GM12872 (cell line): ENCODE results near the gene HDAC10.

Experiments used
- TF ChIP-seq, protein P1 (sequence below): IDR thresholded peaks from 3 replicates; pipeline ENCODE4 v1.5.1; 2011; ENCODE audit warnings: low read depth, mild to moderate bottlenecking, low read length, moderate library complexity; ENCODE audit not compliant: insufficient read depth

The HDAC10 gene

DNA sequence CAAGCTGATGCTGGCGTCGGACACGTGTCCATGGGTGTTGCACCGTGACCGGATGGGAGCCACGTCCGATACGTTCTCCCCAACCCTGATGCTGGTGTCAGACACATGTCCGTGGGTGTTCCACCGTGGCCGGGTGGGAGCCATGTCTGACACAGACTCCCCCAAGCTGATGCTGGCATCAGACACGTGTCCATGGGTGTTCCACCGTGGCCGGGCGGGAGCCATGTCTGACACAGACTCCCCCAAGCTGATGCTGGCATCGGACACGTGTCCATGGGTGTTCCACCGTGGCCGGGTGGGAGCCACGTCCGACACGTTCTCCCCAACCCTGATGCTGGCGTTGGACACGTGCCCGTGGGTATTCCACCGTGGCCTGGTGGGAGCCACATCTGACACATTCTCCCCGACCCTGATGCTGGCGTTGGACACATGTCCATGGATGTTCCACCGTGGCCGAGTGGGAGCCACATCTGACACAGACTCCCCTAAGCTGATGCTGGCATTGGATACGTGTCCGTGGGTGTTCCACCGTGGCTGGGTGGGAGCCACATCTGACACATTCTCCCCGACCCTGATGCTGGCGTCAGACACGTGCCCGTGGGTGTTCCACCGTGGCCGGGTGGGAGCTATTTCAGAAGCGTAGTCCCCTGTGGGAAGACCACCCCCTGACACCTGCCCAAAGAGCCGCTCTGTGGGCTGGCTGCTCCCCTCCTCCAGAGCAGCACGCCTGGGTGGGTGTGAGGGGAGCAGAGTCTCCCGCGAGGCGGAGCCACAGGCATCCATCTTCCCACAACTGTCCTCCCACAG lies 30.3 kb downstream of the HDAC10 start:
- TF ChIP-seq, protein P1, sequence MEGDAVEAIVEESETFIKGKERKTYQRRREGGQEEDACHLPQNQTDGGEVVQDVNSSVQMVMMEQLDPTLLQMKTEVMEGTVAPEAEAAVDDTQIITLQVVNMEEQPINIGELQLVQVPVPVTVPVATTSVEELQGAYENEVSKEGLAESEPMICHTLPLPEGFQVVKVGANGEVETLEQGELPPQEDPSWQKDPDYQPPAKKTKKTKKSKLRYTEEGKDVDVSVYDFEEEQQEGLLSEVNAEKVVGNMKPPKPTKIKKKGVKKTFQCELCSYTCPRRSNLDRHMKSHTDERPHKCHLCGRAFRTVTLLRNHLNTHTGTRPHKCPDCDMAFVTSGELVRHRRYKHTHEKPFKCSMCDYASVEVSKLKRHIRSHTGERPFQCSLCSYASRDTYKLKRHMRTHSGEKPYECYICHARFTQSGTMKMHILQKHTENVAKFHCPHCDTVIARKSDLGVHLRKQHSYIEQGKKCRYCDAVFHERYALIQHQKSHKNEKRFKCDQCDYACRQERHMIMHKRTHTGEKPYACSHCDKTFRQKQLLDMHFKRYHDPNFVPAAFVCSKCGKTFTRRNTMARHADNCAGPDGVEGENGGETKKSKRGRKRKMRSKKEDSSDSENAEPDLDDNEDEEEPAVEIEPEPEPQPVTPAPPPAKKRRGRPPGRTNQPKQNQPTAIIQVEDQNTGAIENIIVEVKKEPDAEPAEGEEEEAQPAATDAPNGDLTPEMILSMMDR, result no peak

DNA sequence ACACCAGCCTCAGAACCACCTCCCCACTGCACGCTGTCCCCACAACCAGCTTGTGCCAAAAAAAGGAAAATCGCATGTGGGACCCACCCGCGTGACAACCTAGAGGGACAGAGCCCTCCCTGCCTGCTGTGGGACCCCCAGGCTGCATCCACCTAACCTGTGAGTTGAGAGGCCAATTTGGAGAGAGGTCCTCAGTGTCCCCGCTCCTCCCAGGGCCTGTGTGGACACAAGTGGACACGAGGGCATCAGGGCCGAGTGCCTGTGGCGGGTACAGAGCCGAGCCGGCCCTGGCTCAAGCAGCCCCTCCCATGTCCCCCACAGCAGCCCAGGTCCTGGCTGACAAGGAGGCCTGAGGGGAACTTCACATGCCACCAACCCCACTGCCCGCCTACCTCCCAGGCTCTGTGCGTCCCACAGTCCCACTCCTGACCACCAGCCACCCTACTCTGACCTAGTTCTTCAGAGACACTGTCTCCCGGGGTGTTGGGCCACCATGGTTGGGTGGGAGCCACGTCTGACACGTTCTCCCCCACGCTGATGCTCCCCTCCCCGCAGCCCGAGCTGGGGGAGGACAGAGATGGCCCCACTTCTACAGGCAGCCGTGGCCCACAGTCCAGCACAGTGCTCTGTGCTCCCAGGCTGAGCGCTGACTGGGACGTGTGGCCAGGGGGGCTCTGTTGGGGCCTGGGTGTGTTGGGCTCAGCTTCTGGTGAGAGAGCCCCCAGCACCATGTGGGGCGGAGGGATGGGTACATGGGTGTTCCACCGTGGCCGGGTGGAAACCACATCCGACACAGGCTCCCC lies 31.1 kb downstream of the HDAC10 start:
- TF ChIP-seq, protein P1, result no peak

DNA sequence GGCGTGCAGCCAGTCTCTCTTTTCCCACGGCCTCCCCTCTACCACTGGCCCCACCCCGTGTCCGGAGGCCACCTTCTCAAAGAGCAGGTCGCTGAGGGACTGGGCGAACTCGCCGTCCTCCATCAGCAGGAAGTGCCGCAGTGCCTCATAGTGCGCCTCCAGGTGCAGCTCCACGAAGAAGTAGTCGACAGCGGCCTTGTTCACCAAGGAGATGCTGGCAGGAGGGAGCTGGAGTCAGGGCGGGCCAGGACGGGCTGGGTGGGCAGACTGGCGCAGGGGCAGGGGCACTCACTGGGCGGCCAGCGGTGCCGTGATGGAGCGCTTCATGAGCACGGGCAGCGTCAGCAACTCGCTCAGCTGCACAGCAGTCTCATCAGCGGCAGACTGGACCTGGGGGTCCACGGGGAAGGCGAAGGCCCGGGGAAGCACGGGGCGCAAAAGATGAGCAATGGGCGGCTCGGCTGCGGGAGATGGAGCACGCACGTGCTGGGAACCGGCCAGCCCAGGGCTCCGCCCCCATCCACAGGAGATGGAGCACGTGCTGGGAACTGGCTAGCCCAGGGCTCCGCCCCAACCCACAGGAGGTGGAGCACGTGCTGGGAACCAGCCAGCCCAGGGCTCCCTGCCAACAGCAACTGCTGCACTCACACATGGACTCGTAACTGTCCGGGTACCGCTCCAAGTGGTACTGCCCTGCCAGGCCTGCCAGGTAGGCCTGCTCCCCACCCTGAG lies 31.9 kb downstream of the HDAC10 start:
- TF ChIP-seq, protein P1, result no peak

DNA sequence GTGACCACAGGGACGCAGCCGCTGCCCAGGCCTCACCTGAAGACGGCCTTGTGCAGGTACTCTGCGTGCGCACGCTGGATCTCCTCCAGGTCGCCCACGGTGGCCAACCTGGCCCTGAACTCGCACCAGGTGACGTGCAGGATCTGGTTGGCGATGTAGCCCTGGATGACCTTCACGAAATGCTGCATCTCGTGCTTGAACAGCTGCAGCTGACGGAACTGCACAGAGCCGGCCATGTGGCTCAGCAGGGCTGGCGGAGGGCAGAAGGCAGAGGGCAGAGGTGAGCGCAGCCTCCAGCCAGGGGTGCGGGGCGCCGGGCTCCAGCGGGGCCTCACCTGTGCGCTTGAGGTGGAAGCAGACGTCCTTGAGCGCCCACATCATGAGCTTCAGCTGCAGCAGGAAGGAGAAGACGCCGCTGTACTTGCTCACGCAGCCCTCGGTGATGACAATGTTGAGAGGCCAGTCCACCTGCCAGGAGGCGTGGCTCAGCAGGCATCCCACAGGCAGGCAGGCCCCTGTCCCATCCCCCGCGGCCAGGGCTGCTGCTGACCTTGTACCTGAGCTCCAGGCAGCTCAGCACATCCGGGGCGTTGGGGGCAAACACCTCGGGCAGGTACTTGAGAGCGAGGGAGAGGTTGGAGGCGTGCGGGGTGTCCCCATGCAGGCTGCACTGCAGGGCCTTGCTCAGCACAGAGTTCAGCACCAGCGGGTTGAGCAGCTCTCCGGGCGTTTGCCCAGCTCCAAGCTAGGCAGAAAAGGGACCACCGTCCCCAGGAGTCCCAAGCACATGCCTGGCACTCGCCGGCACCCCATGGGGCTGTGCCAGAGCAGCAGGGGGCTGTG lies 32.7 kb downstream of the HDAC10 start:
- TF ChIP-seq, protein P1, result no peak

DNA sequence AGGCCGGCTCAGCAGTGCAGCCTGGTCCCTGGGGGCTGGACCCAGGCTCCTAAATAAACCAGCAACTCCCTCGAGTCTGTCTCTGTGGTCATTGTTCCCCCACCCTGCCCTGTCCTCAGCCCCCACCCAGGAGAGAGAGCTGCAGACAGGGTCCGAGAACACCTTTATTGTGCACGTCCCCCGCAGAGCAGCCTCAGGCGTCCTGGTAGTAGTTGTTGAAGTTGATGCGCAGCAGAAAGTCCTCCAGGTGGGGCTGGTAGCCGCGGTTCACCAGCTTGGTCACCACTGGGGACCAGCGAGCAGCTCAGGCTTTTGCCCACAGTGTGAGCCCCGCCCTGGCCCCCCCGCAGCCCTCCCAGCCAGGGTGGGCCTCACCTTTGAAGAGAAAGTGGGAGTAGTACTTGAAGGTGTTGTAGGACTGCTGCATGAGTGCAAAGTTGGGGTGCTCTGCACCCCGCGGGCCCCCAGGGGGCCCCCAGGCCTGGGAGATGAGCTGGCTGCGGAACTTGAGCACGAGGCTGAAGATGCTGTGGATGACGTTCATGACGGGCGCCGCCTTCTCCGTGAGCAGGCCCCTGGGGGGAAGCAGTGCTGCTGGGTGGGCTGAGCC lies 33.4 kb downstream of the HDAC10 start:
- TF ChIP-seq, protein P1, result no peak

DNA sequence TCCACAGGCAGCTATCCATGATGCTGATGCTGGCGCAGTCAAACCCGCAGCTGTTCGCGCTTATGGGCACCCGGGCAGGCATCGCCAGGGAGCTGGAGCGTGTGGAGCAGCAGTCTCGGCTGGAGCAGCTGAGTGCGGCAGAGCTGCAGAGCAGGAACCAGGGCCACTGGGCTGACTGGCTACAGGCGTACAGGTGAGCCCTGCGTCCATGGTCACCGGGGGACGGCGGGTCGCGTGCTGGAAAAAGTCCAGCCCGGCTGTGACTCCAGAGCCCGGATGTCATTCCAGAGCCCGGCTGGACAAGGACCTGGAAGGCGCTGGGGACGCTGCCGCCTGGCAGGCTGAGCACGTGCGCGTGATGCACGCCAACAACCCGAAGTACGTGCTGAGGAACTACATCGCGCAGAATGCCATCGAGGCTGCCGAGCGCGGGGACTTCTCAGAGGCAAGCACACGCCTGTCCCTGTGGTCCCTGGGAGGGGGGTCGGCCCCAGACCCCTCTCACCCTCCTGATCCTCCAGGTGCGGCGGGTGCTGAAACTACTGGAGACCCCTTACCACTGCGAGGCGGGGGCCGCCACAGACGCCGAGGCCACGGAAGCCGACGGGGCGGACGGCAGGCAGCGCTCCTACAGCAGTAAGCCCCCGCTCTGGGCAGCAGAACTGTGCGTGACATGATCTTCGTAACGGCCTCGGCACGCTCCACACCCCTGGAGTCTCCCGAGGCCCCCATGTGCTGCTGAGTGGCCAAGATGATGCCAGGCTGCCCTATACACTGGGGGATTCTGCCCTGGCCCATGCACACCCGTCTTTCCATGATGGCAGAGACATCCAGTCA lies 34.2 kb downstream of the HDAC10 start:
- TF ChIP-seq, protein P1, result no peak
